SU-DHL-6 (cell line): ENCODE measurements around the gene ARMS2.

ENCODE experiments used
- CTCF ChIP-seq: fragments of 200-600 bp; sonication (generic); IDR thresholded peaks from one replicate; pipeline ENCODE4 v1.5.1; 2017; ENCODE audit warnings: antibody characterized with exemption, mild to moderate bottlenecking, low read length, moderate library complexity; ENCODE audit not compliant: insufficient read depth, poor library complexity, severe bottlenecking
- EZH2phosphoT487 ChIP-seq: fragments of 200-600 bp; sonication (generic), shearing (Covaris generic); conservative IDR thresholded peaks from 2 replicates; pipeline ENCODE4 v1.6.1; 2018; ENCODE audit warnings: mild to moderate bottlenecking, antibody characterized with exemption, low read length, moderate library complexity, mixed read lengths

GRCh38 chr10:122480146-122480833 is 25.8 kb downstream of the ARMS2 start:
- no peak for TF ChIP-seq CTCF
- TF ChIP-seq EZH2phosphoT487 = no peak
